Measurements from ENCODE around the gene CNTN3.

DNA sequence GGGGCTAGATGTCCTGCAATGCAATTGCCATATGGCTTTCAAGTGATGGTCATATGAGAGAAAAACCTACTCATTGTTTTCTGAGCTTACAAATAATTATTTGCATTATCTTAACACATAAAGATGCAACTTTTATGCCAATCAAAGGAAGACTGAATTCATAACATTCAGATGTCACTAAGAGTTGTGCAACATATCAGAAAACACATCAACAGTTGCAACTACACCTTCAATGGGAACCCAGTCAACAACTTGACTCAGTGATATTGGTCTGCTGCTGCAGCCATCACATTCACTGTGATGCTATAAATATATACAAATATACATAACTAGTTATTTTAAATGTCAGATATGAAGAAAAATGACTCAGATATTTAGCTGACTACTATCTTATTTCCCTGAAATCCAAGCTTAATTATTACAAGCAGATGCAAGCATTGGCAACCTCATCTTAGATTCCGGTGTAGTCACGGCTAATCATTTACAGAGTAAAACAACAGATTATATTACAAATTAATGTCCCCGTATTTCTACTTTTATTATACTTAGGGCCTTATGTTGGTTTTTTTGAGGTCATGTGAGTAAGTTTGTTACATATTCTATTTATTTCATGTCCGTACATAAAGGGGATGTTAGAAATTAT, 23.7 kb downstream of the CNTN3 start:
- TF ChIP-seq, protein P1, sequence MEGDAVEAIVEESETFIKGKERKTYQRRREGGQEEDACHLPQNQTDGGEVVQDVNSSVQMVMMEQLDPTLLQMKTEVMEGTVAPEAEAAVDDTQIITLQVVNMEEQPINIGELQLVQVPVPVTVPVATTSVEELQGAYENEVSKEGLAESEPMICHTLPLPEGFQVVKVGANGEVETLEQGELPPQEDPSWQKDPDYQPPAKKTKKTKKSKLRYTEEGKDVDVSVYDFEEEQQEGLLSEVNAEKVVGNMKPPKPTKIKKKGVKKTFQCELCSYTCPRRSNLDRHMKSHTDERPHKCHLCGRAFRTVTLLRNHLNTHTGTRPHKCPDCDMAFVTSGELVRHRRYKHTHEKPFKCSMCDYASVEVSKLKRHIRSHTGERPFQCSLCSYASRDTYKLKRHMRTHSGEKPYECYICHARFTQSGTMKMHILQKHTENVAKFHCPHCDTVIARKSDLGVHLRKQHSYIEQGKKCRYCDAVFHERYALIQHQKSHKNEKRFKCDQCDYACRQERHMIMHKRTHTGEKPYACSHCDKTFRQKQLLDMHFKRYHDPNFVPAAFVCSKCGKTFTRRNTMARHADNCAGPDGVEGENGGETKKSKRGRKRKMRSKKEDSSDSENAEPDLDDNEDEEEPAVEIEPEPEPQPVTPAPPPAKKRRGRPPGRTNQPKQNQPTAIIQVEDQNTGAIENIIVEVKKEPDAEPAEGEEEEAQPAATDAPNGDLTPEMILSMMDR (conservative IDR thresholded peaks at IDR 0.05) = no peak
- TF ChIP-seq ZFX (IDR thresholded peaks at IDR 0.05) = no peak

Data from C4-2B (cell line).